Activated CD8-positive, alpha-beta memory T cell treated with anti-CD3 and anti-CD28 coated beads for 24 hours (primary cell): ENCODE data around the gene MEX3B.
"Not testable (repeated sequence)": the region's sequence is repeated elsewhere in the genome, so short reads cannot be mapped to it uniquely, and the experiment has no call there.

Source experiments
- DNase-seq: peaks from one replicate; pipeline ENCODE4 v3.0.0-alpha.2; 2020

The MEX3B gene

DNA sequence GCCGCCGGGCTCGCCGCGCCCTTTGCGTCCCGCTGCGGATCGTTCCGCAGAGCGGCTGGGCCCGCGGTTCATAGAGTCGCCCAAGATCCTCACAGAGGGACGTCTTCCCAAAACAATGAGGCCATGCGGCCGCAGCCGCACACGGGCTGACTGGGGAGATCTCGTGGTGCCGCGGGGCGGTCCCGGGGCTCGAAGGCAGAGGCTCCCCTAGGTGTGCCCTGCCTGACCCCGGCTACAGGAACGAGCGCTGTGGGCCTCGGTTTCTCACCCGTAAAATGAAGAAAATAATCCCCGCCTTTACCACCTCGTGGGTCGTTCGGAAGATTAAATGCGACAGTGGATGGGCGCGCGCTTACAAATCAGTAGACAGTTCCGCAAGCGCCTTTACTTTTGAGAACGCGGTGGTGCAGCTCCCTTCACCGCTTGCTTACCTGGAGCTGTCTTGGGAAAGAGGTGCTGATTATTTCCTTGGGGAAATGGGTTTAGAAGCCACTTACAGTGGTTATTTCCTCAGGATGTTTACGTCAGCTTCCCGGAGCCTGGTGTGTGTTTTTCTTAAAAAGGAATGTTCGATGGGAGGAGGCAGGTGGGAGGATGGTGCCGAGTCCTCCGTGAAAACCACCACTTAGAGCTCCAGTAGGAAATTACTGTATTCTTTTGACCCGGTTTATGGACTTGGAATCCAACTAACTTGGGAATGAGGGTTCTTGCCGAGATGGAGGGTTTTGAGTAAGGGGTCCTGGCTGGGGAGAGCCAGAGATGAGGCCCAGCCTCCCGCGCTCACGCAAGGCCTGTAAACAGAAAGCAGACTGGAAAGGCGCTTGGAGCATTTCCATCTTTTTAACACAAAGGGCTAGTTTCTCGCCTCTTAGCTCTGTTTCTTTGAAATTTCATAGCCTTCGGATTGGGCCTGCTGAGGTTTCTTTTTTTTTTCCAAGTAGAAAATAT lies 1.9 kb upstream of the MEX3B start:
- DNase-seq: no peak

DNA sequence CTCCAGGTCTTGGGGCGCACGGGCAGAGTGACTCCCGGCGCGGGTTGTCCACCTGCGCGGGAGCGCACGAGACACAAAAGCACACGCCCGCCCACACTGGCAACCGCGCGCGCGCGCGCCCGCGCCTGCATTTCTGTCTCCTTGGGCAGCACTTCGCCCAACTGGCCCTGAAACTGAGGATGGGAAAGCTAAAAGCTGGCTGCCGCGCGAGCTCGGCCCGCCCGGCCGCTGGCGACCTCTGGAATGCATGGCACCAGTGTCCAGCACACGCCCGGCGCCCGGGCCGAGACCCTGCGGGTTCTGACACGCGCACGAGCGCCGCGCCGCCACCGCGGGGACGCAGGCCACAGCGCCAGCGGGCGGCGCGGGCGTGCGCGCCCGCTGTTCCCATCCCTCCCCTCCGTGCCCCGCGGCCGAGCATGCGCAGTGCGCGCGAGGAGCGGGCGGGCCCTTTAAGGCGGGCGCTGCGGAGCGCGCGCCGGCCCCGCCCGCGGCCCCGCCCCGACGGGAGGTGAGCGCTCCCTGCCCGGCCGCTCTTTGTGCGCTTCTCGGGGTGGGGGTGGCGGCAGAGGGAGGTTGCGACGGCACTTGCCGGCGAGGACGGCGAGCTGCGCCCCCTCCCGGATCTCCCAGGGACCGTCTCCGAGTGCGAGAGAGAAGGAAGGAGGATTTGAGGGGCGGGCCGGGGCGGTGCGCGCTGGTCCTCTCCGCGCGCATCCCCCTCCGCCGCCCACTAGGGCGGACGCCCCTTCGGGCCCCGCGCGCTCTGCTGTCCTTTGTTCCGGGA lies 1.0 kb upstream of the MEX3B start:
- peak; percentile 91 for DNase-seq

DNA sequence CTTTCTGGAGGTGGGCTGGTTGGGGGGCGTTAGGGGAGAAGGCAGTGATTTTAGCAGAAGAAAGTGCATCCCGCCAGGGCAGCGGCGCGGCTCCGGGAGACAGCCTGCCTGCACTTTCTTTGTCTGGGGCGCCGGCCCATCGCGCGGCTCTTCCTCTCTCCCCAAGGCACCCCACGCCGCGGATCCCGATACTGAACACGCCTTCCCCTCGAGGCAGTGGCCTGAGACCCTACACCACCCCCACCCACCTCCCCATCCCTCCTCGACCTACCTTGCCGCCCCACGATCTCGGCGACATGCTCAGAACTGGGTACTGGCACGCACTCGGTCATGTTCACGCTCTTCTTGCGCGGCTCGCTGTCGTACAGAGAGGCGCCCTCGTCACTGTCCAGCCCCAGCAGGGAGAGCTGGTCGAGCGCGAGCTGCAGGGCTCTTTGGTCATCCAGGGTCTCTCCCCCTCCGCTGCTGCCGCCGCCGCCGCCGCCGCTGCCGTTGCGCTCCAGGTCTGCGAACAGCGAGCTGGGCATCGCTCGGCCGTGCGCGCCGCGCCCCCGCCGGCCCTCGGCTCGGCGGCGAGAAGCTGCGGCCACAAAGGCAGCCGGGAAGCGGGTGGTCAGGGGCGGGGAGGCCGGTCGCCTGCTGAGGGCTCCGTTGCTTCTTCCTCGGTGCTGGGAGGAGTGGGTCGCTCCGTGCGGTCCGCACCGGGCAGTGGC lies 483 bp downstream of the MEX3B start:
- DNase-seq: peak; percentile 70

DNA sequence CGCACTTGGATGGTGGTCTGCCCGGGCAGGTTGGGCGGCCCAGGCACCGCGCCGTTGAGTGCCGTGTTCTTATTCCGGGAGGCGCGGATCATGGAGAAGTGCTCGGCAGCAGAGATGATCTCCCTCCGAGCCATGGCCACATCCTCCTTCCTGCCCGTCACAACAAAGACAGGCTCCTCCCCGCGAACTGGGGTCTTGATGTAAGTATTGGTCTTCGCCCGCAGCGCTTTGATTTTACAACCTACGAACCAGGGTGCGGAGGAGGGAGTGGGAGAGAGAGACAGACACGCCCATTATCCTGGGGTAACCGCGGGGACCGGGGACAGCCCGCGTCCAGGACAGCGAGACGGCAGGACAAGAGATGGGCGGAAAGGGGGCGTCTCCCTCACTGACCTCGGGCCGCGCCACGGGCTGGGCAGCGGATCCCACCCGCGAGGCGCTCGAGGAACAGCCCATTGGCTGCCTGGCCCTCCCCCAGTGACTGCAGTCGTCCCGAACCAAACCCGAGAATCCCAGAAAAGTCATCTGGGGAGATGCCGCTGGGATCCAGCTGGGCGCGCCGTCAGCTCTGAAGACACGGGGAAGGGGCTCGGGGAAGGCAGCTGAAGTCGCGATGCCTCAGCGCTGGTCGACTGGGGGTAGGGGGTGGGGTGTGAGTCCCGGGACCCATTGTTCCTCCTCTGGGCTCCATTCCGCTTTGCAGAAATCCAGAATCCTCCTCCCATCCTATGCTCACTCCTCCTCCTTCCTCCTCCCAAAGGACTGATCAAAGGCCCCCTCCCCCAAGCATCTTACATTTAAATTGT lies 1.2 kb downstream of the MEX3B start:
- DNase-seq: peak; percentile 63

DNA sequence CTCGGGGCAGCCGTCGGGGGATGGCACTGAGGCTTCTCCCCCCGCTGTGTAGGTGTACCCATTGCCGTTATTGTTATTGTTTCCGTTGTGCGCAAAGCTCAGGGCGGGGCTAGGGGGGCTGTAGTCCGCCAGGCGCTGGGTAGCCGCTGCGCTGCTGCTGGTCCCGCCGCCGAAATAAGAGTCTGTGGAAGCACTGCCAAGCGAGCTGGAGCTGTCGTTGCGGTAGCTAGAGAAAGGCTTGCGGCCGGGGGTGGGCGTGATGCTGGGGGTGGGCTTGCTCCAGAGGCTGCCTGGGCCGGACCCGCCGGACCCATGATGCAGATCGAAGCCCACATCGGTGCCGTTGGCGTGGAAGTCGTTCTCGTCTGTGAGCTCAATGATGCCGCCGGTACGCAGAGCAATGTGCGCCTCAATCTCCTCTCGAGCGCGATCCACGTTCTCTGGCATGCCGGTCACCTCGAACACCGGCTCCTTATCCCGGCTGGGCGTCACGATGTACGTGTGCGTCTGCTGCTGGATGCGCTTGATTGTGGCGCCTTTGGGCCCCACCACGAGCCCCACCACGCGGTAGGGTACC lies 1.9 kb downstream of the MEX3B start:
- no peak for DNase-seq

DNA sequence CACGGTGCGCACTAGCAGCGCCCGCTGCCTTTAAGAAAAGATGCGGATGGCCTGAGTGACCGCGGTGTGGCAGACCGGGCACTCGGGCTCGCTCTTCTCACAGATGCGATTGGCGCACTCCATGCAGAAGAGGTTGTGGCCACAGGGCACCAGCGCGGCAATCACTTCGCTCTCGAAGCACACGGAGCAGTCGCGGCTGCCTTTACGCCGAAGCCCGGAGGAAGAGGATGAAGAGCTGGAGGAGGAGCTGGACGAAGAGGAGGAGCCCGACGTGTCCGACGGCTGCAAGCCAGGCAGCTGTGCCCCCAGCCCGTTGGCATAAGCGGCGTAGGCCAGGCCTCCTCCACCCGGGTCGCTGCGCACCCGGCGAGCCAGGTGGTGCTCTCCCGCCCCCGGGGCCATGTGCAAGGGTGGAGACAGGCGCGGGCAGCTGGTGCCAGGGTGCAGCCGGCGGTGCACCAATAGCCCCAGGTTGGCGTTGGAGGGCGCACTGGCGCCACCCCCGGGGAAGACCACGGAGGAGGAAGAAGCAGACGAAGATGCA lies 2.6 kb downstream of the MEX3B start:
- no peak for DNase-seq

DNA sequence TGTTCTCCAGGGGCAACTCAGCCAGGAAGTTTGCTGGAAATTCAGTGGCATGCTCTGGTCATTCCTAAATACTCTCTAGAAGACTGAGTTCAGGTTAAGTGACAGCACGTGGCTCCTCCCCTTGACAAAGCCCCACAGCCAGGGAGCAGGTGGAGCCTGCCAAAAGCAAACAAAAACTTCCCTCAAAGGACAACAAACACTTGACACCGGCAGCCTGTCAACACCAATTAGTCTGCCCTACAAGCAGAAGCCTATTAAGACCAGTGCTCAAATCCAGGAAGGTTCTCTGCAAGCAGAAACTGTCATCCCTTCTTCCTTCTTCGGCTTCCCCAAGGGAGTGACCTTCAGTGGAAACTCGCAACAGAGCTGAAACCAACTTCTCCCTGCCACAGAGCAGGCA lies 5.0 kb downstream of the MEX3B start:
- no peak for DNase-seq

DNA sequence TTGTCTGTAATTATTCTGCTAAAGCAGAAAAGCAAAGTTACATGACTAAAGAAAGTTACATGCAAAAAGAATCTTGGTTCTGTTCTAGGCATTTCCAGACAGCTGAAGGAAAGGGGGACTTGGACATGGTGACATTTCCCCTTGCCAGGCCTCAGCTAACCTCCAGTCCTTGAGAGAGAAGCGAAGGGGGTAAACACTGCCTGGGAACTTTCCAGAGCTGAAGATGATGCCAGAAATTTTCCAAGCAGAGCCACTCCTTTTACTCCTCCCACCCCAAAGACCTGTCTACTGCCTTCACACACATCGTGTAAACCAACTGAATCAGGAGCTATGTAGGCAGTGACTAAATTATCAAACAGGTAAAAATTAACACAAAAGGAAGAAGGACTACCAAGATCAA lies 5.4 kb downstream of the MEX3B start:
- no peak for DNase-seq

DNA sequence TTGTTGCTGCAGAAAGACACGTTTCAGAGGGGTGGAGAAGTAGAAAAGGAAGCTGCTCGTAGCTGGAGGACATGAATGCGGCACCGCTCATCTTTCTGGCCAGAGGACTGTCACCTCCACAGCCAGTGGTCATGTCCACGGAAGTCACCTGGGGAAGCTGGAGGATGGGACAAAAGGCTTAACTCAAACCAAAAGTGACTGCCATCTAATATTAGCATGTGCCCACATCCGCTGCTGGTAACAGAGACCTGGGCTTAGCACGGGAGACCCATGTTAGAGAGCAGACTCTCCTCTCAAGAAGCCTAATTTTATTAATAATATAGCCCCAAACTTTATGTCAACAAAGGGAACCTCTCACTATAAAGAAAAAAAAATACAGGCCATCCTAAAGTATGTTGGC lies 5.9 kb downstream of the MEX3B start:
- DNase-seq: no peak

DNA sequence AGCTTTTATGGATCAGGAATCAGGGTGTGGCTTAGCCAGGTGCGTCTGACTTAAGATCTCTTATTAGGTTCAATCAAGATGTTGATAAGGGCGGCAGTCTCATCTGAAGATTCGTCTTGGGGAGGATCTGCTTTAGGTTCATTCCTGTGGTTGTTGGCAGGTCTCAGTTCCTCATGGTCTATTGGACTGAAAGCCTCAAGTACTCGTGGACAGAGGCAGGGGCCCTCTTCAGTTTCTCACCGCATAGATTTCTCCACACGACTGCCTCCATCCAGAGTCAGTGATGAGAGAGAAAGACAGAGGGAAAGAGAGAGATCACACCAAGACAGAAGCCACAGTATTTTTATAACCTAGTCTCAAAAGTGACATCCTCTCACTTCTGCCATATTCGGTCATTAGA lies 9.4 kb downstream of the MEX3B start:
- DNase-seq: no peak

DNA sequence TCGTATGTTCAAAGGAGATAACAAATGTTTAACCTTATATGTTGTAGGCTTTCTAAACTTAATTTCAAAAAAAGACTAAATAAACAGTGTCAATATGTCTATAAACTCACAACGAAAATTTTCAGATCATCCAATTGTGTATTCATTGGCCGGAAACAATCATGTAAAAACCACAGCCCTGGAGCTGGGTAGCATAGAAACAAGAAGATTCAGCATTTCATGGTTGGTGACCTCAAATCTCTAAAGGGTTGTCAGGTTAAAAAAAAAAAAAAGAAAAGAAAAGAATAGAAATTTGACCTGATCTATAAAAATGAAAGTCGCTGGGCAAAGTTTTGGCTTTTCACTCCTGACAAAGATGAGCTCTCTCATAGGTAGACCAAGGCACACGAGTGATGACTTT lies 13.9 kb downstream of the MEX3B start:
- no peak for DNase-seq

DNA sequence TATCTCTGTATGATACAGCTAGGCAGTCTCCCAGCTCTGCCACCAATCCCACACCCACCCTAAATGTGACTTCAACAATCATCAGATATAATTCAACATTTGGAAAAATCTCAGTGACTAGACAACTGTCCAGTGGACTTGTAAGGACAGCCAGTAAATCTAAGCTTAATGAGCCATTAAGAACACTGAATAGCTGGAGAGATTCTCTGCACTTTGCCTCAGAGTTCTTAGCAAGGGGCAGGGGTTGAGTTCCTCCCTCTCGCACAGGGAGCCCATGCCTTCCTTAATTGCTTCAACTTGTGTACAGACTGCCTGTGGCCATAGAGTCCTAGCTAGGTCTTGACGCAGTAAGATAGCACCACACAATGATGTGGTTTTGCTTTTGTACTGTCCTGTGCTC lies 15.6 kb downstream of the MEX3B start:
- DNase-seq: no peak

DNA sequence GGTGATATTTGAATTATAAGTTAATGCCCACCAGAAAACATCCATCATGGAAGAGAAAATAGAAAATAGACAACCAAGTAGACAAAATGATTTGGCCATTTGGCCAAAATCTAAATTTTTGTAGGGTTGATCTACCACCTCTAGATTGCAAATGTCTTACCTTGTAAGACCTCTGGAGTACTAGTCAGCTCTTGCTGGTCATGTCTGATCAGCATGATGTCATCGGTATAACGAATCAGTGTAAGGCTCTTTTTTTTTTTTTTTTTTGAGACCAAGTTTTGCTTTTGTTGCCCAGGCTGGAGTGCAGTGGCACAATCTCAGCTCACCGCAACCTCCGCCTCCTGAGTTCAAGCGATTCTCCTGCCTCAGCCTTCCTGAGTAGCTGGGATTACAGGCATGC lies 17.7 kb downstream of the MEX3B start:
- DNase-seq: not testable (repeated sequence)

DNA sequence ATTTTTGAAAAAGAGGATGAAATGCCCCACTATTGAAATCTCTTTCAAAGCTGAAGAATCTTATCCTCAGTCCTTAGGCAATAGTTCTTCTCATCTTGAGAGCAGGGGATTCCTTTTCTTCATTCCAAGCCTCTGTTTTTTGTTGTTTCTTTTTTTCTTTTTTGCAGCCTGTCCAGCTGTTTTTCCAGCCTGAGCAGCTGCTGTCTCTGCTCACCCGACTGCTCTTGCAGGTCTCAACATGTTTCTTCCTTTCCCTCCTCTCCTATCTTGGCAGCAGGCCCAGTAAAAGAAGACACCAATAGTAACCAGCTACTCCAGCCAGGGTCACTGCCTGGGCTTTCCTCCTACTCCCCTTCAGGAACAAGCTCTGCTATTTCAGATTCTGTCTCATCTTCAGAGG lies 23.8 kb downstream of the MEX3B start:
- no peak for DNase-seq

DNA sequence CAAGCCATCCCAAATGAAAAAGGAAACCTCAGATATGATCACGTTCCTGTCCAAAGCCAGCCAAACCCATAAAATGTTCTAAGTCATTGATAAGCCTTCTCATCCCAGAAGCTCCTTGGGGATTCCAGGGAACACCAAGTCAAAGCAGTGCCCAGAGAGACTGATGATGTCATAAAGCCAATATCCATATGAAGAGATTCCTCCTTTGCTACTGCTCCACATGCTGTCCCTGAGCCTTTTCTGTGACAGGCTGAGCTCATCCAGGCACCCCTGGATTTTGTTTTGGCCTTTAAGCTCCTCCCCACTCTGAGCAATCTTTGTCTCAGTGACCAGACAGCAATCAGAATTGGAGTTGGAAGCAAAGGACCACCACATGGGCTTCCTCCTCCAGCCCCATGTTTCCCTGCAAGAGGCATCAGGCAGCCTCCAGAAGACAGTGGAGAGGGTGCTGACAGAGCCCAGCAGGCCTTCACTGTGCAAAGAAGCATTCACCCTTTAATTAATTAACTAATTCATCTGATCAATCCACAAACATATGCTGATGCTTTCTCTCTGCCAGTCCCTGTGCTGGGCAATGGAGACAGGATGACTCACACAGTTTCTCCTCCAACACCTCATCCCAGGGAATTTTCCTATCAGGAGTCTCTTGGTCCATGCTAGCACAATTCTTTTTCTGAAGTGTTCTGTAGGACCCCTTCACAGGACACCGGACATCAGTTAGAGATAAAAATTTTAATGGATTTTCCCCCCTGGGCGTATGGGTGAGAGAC lies 25.0 kb downstream of the MEX3B start:
- no peak for DNase-seq

DNA sequence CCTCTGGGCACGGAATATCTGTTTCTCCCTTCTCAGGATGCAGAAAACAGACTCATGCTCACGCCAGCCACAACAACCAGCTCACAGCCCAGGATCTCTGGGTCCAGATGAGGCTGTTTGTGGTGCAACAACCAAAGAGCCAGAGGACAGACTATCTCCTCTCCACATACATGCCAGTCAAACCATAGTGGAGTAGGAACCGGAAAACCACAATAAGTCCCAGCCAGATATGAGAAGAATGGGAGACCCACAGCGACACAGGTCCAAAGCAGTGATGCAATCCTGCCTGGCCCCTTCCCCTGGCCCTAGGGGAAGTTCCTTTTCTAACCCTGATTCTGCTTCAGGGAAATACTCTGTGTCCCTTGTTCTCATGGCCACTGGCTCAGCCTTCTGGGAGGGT lies 27.6 kb downstream of the MEX3B start:
- DNase-seq: no peak

DNA sequence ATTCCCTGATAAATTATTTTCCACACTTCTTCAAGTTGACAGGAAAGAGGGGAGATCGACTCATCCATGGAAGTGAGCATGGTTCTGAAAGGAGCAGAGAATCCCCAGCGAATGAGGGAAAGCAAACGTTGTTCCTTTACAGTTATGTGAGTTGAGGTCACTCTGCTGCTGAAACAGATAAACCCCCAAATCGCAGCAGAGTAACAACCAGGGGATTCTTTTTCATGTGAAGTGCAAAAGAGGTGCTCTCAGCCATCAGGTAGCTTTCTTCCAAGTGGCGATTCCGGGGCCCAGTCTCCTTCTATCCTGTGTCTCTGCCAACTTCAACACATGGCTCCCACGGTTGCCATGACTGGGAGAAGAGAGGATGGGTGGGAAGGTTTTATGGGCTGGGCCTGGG lies 28.2 kb downstream of the MEX3B start:
- no peak for DNase-seq

DNA sequence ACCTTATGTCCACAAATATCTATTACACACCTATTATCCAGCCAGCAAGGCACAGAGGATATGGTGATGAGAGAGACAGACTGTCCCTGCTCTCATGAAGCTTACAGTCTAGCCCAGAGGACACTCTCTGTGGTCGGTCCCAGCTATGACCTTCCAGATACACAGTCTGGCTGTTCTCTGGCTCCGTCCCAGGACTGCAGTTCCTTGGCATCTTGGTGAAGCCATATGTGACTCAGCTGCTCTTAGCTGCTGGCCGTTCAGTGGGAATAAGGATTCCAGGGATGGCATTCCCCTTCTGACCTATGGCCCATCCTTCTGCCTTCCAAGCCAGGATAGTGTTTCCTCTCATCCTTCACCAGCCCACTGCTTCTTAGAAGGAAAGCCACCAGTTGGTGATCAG lies 30.8 kb downstream of the MEX3B start:
- no peak for DNase-seq

DNA sequence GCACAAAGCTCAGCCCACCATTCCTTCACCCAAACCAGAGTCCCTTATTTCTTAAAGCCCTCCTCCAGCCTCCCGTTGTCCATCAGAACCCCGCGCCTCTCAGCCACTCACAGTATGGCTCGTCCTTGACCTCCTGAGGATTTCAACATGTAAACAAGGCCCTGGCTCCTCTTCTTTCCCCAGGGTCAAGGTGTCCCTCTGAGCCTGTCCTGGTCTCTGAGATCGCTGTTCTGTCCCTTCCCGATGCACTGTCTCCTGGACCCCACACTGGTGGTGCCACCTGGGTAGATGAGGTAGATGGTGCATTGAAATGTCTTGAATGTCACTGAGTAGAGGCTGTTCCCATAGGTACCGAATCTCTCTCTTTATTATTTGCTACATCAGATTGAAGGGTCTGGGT lies 32.9 kb downstream of the MEX3B start:
- no peak for DNase-seq

DNA sequence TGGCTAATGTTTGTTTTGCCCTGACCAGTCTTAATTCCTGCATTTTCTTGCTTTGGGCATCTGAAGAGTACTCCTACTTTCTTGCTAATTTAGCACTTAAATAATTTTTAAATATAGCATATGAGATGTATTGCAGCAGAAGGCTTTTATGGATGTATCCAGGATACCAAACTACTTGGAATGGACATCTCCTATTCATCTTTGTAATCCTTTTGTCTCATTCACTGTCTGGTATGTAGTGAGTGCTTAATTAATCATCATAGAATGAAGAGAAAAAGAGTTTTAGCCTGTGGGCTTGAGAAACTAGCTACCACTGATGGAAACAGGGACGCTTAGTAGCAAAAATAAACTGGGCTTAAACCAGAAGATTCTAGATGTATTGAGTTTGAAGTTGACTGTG lies 40.6 kb downstream of the MEX3B start:
- no peak for DNase-seq

DNA sequence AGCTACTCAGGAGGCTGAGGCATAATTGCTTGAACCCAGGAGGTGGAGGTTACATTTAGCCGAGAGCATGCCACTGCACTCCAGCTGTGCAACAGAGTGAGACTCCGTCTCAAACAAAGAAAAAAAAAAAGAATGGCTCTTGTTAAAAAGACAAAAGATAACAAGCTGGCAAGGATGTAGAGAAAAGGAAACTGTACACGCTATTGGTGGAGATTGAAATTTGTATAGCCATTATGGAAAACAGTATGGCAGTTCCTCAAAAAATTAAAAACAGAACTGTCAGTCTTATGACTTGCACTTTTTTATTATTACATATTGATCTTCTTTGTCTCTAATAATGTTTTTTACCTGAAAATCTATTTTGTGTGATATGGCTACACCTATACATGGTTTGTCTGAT lies 41.9 kb downstream of the MEX3B start:
- no peak for DNase-seq
